NCI-H82 treated with DMSO at 0.1 percent for 48 hours (cell line): ENCODE data around the gene MICAL2.

Experiments used
- DNase-seq: peaks from one replicate; lab custom pipeline; 2025; ENCODE audit not compliant: unreplicated experiment; lab: John Stamatoyannopoulos, UW

Gene MICAL2

GRCh38 chr11:12312132-12312531 lies 201.7 kb downstream of the MICAL2 start:
- no peak for DNase-seq
